ENCODE measurements around the gene IL22RA2.

- no peak for TF ChIP-seq CTCF (IDR thresholded peaks at IDR 0.05 in 4 of 5, conservative IDR thresholded peaks at IDR 0.05 in 1 of 5)
- TF ChIP-seq POLR2A (IDR thresholded peaks at IDR 0.05), result no peak
These were observed 9.2 kb upstream of the IL22RA2 start for GRCh38 chr6:137182654-137183073.

Measured in gastrocnemius medialis (tissue), 4 donors.